Ovary (tissue), 9 donors: ENCODE measurements around the gene KRTAP13-1. TPM values are rescaled to one million over a fixed set of nuclear protein-coding genes. Genes with fewer than 3 reads are reported as not detected.

Experiments
- DNase-seq, 5 donors: peaks; one replicate each; pipeline ENCODE4 v3.0.0-alpha.2; 2019 to 2020
- H3K27ac ChIP-seq, 2 donors: fragments of 200-600 bp; one replicate each; pipeline versions ENCODE4 v1.5.1 to v1.8.0; 2019 to 2022
- H3K27me3 ChIP-seq: fragments of 200-600 bp; one replicate; pipeline ENCODE4 v1.8.0; 2022
- H3K36me3 ChIP-seq: fragments of 200-600 bp; sonication (generic); one replicate; pipeline ENCODE4 v1.5.1; 2019
- H3K4me1 ChIP-seq: one replicate; pipeline ENCODE4 v1.8.1; 2013; ENCODE audit warnings: mild to moderate bottlenecking, moderate library complexity; ENCODE audit not compliant: insufficient read depth
- H3K4me3 ChIP-seq: fragments of 200-600 bp; sonication (generic); one replicate; pipeline ENCODE4 v1.5.1; 2017
- H3K9me3 ChIP-seq, 2 donors: fragments of 200-600 bp in 1 of 2; sonication (generic) in 1 of 2; one replicate each; pipeline versions ENCODE4 v1.5.1 to v1.8.1; 2013 to 2019; ENCODE audit warnings: mild to moderate bottlenecking in 1 of 2, moderate library complexity in 1 of 2
- EP300 ChIP-seq: sonication (generic); formaldehyde crosslinking; IDR thresholded peaks from one replicate; pipeline ENCODE4 v1.6.1; 2017; ENCODE audit warnings: antibody characterized with exemption
- POLR2A ChIP-seq: fragments of 450-650 bp; IDR thresholded peaks from one replicate; pipeline ENCODE4 v1.6.1; 2017; ENCODE audit warnings: antibody characterized with exemption, mild to moderate bottlenecking, moderate library complexity
- whole genome bisulfite sequencing, 3 donors: extraction: QIAGEN DNeasy Blood & Tissue Kit in 1 of 3; methylation state at CpG; one replicate each; pipeline versions ENCODE4 v1.1.5 to v1.1.7; 2013 to 2017; 5-methylcytosine and 5-hydroxymethylcytosine counted together
- intact Hi-C, 4 donors: fragments of 100-400 bp; cut with DNase I; formaldehyde crosslinking; loops; one replicate each; pipeline versions ENCODE4 v1.11.0 to v1.15.1; 2022 to 2023
- microRNA-seq, 3 donors: library from miRNA; unstranded; fragments of <30 nt; microRNA quantifications; one replicate each; pipeline versions ENCODE4 to v1.2.0, GENCODE V29; 2019 to 2020
- polyA plus RNA-seq, 2 donors: library from polyadenylated mRNA; stranded (reverse); fragments of 200-250 nt in 1 of 2; fragments of 350-450 nt in 1 of 2; fragmentation: Illumina TruSeq in 1 of 2; extraction: RNeasy Lipid Tissue Mini Kit (QIAGEN cat#74804) in 1 of 2; gene quantifications; one replicate each; pipeline ENCODE4 v1.2.3, GENCODE V29; 2013 to 2014
- small RNA-seq: library from RNA; depleted of rRNA; stranded (forward); fragments of <200 nt; gene quantifications from one replicate; pipeline ENCODE3, GENCODE V24; 2016
- total RNA-seq, 7 donors: library from RNA; depleted of rRNA in 2 of 7; stranded (reverse); fragments of >200 nt in 2 of 7; fragmentation: NEBNext Ultra II Directional in 3 of 7; extraction: Animal tissue kit (Norgen Biotek cat#: 25700) in 3 of 7; gene quantifications; one replicate each; pipeline versions ENCODE4 v1.1.0 to v1.2.4, GENCODE V29; 2016 to 2023
- TF ChIP-seq, protein P1 (sequence below), 3 donors: fragments of 450-650 bp in 2 of 3; fragments of 200-600 bp in 1 of 3; IDR thresholded peaks; one replicate each; pipeline versions ENCODE4 v1.5.1 to v1.8.0; 2016 to 2022; ENCODE audit warnings: antibody characterized with exemption in 3 of 3, mild to moderate bottlenecking in 1 of 3
- donor health status: DM: no; HTN: no; CAD: no; lungs with moderate emphysema.
- donor health status: DM: no; HTN: no; CAD: no.
- donor health status: Bipolar disorder and iron deficiency.
- donor health status: DM: yes; HTN: yes; CAD: no.
- donor health status: DM: no; HTN: no; CAD: no.
- donor health status: DM: yes; HTN: yes; CAD: no.

The KRTAP13-1 gene
- total and polyA plus RNA-seq, 9 donors = not detected

DNA sequence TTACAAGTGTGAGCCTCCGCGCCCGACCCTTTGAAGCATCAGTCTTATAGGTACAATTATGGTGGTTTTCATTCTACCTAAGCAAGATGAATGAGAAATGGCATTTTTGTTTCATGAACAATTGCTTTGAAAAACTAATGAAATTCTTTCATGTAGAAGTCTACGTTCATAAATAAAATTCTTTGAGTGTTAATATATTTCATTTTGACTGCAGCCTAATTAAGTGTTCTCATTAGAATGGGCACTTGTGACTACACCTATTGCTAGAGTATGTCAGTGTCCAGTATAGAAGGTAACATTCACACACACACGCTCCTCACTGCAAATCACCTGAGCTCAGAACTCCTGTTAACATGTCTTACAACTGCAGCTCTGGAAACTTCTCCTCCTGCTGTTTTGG, 44.1 kb downstream of the KRTAP13-1 start, which contains the start of gene KRTAP15-1:
TSS of gene KRTAP15-1 (plus strand) at position 301 of the 400 bp plus-strand sequence. CDS start at position 354, 53 bp downstream.
- no peak for DNase-seq
- intact Hi-C loops = no loop called here
- Histone ChIP-seq H3K27ac (no peak within 1 kb of the TSS), H3K27me3 (no peaks in the 10 kb centered on the region), H3K4me1 (no peaks in the 10 kb centered on the region), H3K4me3 (no peak within 1 kb of the TSS), H3K9me3 (no peaks in the 10 kb centered on the region), H3K36me3 (no peaks in the 10 kb centered on the region)
- 85 to 97% (median 90%) methylated on average over 5 of the region's 5 CpGs for WGBS, 3 donors
- TF ChIP-seq POLR2A (no peak), EP300 (no peak)
- TF ChIP-seq, protein P1, sequence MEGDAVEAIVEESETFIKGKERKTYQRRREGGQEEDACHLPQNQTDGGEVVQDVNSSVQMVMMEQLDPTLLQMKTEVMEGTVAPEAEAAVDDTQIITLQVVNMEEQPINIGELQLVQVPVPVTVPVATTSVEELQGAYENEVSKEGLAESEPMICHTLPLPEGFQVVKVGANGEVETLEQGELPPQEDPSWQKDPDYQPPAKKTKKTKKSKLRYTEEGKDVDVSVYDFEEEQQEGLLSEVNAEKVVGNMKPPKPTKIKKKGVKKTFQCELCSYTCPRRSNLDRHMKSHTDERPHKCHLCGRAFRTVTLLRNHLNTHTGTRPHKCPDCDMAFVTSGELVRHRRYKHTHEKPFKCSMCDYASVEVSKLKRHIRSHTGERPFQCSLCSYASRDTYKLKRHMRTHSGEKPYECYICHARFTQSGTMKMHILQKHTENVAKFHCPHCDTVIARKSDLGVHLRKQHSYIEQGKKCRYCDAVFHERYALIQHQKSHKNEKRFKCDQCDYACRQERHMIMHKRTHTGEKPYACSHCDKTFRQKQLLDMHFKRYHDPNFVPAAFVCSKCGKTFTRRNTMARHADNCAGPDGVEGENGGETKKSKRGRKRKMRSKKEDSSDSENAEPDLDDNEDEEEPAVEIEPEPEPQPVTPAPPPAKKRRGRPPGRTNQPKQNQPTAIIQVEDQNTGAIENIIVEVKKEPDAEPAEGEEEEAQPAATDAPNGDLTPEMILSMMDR (IDR thresholded peaks at IDR 0.05) = no peak

DNA sequence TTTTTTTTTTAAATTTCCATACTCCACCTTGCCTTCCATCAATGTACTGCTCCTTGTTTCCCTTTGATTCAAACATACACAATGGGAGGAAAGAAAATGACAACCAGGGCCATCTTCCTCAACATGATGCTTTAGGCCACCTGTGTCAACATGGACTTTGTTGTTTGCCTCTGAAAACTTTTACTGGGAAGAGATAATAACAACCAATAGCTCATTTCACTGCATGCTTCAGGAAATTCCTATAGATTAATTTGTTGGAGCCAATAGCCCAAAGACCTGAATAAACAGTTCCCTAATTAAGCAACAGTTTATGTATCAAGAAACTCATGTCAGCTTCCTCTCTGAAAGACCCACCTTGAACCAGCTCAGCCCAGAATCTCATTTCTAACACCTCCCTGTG, 47.4 kb downstream of the KRTAP13-1 start:
- intact Hi-C loops = no loop called here
- no peak for TF ChIP-seq POLR2A
- TF ChIP-seq, protein P1 (IDR thresholded peaks at IDR 0.05) = no peak
- no peak for TF ChIP-seq EP300

DNA sequence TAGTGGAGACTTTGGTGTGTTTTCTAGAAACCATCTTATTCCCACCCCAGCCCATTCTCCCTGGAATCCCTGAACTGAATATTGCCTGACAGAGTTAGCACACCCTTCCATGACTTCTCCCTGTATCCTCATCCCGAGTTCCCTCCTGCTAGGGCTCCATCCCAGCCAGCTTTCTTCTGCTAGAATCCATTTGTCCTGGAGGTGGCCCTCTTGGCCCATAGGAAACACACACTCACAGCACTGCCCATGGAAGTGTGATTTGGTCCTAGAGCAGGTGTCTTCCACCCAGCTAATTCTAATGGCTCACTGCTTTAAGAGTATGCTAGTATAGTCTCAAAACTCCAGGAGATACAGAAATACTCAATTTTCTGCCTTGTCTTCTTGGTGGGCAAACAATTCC, 48.4 kb downstream of the KRTAP13-1 start:
- WGBS, 3 donors = 27 to 58% (median 52%) methylated on average over 1 of the region's 1 CpG
- Histone ChIP-seq H3K9me3 (no peaks in the 10 kb centered on the region), H3K4me1 (no peaks in the 10 kb centered on the region), H3K27me3 (no peaks in the 10 kb centered on the region), H3K36me3 (no peaks in the 10 kb centered on the region), H3K4me3 (no peak overlapping the region), H3K27ac (no peak overlapping the region)
- TF ChIP-seq, protein P1 (IDR thresholded peaks at IDR 0.05) = no peak
- TF ChIP-seq EP300 (no peak), POLR2A (no peak)
- no peak for DNase-seq
- intact Hi-C loops = no loop called here

More for the DNA sequence above, 47.4 kb downstream of the KRTAP13-1 start:
- no peaks in the 10 kb centered on the region for H3K9me3 ChIP-seq
- H3K4me3 ChIP-seq = no peak overlapping the region
- no peaks in the 10 kb centered on the region for H3K36me3 ChIP-seq
- no peak overlapping the region for H3K27ac ChIP-seq
- H3K27me3 ChIP-seq = no peaks in the 10 kb centered on the region
- no peaks in the 10 kb centered on the region for H3K4me1 ChIP-seq
- DNase-seq = no peak

Small RNA genes lying within 50 kb of the gene (microRNA-seq; reads per million reads assigned to microRNA genes)
- gene MIR4327 = 0 reads per million in 3 donors

Small RNA genes lying within 50 kb of the gene (small RNA-seq; reads per million reads assigned to genes)
- gene KRTAP23-1 (not detected), gene MIR4327 (not detected)

Other genes starting within 250 kb of the KRTAP13-1 start
- not detected for gene CLDN17, start 229.2 kb upstream of the KRTAP13-1 start, total RNA-seq
- not detected for gene CLDN17, start 229.2 kb upstream of the KRTAP13-1 start, polyA plus RNA-seq
- gene CLDN8, start 179.9 kb upstream of the KRTAP13-1 start, total RNA-seq = 1 to 10 TPM in 1 of 7 donors, under 1 TPM in 1, not detected in 5; 0.10 to 2.2 TPM
- gene CLDN8, start 179.9 kb upstream of the KRTAP13-1 start, polyA plus RNA-seq = not detected
- not detected for gene KRTAP24-1, start 113.1 kb upstream of the KRTAP13-1 start, total RNA-seq
- not detected for gene KRTAP24-1, start 113.1 kb upstream of the KRTAP13-1 start, polyA plus RNA-seq
- not detected for gene KRTAP25-1, start 106.5 kb upstream of the KRTAP13-1 start, total RNA-seq
- gene KRTAP25-1, start 106.5 kb upstream of the KRTAP13-1 start, polyA plus RNA-seq = not detected
- not detected for gene KRTAP26-1, start 75.7 kb upstream of the KRTAP13-1 start, total RNA-seq
- gene KRTAP26-1, start 75.7 kb upstream of the KRTAP13-1 start, polyA plus RNA-seq = not detected
- not detected for gene KRTAP27-1, start 58.3 kb upstream of the KRTAP13-1 start, total RNA-seq
- gene KRTAP27-1, start 58.3 kb upstream of the KRTAP13-1 start, polyA plus RNA-seq = not detected
- gene KRTAP23-1, start 47.4 kb upstream of the KRTAP13-1 start, total RNA-seq = not detected
- gene KRTAP23-1, start 47.4 kb upstream of the KRTAP13-1 start, polyA plus RNA-seq = not detected
- gene KRTAP13-2, start 23.8 kb upstream of the KRTAP13-1 start, total RNA-seq = not detected
- not detected for gene KRTAP13-2, start 23.8 kb upstream of the KRTAP13-1 start, polyA plus RNA-seq
- not detected for gene KRTAP13-3, start 29.9 kb downstream of the KRTAP13-1 start, total RNA-seq
- not detected for gene KRTAP13-3, start 29.9 kb downstream of the KRTAP13-1 start, polyA plus RNA-seq
- not detected for gene KRTAP13-4, start 34.2 kb downstream of the KRTAP13-1 start, total RNA-seq
- not detected for gene KRTAP13-4, start 34.2 kb downstream of the KRTAP13-1 start, polyA plus RNA-seq
- gene KRTAP15-1, start 44.2 kb downstream of the KRTAP13-1 start, total RNA-seq = not detected
- not detected for gene KRTAP15-1, start 44.2 kb downstream of the KRTAP13-1 start, polyA plus RNA-seq
- gene KRTAP19-1, start 84.3 kb downstream of the KRTAP13-1 start, total RNA-seq = not detected
- gene KRTAP19-1, start 84.3 kb downstream of the KRTAP13-1 start, polyA plus RNA-seq = not detected
- gene KRTAP19-2, start 91.4 kb downstream of the KRTAP13-1 start, total RNA-seq = not detected
- not detected for gene KRTAP19-2, start 91.4 kb downstream of the KRTAP13-1 start, polyA plus RNA-seq
- gene KRTAP19-3, start 96.0 kb downstream of the KRTAP13-1 start, total RNA-seq = not detected
- gene KRTAP19-3, start 96.0 kb downstream of the KRTAP13-1 start, polyA plus RNA-seq = not detected
- not detected for gene KRTAP19-4, start 101.1 kb downstream of the KRTAP13-1 start, total RNA-seq
- gene KRTAP19-4, start 101.1 kb downstream of the KRTAP13-1 start, polyA plus RNA-seq = not detected
- gene KRTAP19-5, start 106.1 kb downstream of the KRTAP13-1 start, total RNA-seq = not detected
- not detected for gene KRTAP19-5, start 106.1 kb downstream of the KRTAP13-1 start, polyA plus RNA-seq
- not detected for gene KRTAP19-6, start 145.8 kb downstream of the KRTAP13-1 start, total RNA-seq
- gene KRTAP19-6, start 145.8 kb downstream of the KRTAP13-1 start, polyA plus RNA-seq = not detected
- not detected for gene KRTAP19-7, start 165.3 kb downstream of the KRTAP13-1 start, total RNA-seq
- not detected for gene KRTAP19-7, start 165.3 kb downstream of the KRTAP13-1 start, polyA plus RNA-seq
- gene KRTAP22-2, start 194.4 kb downstream of the KRTAP13-1 start, total RNA-seq = not detected
- not detected for gene KRTAP22-2, start 194.4 kb downstream of the KRTAP13-1 start, polyA plus RNA-seq
- not detected for gene KRTAP6-3, start 196.4 kb downstream of the KRTAP13-1 start, total RNA-seq
- gene KRTAP6-3, start 196.4 kb downstream of the KRTAP13-1 start, polyA plus RNA-seq = not detected
- gene KRTAP6-2, start 202.9 kb downstream of the KRTAP13-1 start, total RNA-seq = not detected
- not detected for gene KRTAP6-2, start 202.9 kb downstream of the KRTAP13-1 start, polyA plus RNA-seq
- gene KRTAP22-1, start 205.1 kb downstream of the KRTAP13-1 start, total RNA-seq = not detected
- not detected for gene KRTAP22-1, start 205.1 kb downstream of the KRTAP13-1 start, polyA plus RNA-seq
- not detected for gene KRTAP6-1, start 217.9 kb downstream of the KRTAP13-1 start, total RNA-seq
- gene KRTAP6-1, start 217.9 kb downstream of the KRTAP13-1 start, polyA plus RNA-seq = not detected
- gene KRTAP20-1, start 220.4 kb downstream of the KRTAP13-1 start, total RNA-seq = not detected
- not detected for gene KRTAP20-1, start 220.4 kb downstream of the KRTAP13-1 start, polyA plus RNA-seq
- not detected for gene KRTAP20-4, start 224.6 kb downstream of the KRTAP13-1 start, total RNA-seq
- not detected for gene KRTAP20-4, start 224.6 kb downstream of the KRTAP13-1 start, polyA plus RNA-seq
- not detected for gene KRTAP20-2, start 239.2 kb downstream of the KRTAP13-1 start, total RNA-seq
- gene KRTAP20-2, start 239.2 kb downstream of the KRTAP13-1 start, polyA plus RNA-seq = not detected
- gene KRTAP20-3, start 246.8 kb downstream of the KRTAP13-1 start, total RNA-seq = not detected
- not detected for gene KRTAP20-3, start 246.8 kb downstream of the KRTAP13-1 start, polyA plus RNA-seq